GM19372 (cell line): ENCODE data around the gene MGMT.

Experiments
- ATAC-seq: cut with Tn5 transposase; IDR thresholded peaks from one replicate; pipeline ENCODE4 v1.9.1; 2021; ENCODE audit warnings: mild to moderate bottlenecking, low read depth, moderate library complexity; ENCODE audit not compliant: unreplicated experiment

The MGMT gene

DNA sequence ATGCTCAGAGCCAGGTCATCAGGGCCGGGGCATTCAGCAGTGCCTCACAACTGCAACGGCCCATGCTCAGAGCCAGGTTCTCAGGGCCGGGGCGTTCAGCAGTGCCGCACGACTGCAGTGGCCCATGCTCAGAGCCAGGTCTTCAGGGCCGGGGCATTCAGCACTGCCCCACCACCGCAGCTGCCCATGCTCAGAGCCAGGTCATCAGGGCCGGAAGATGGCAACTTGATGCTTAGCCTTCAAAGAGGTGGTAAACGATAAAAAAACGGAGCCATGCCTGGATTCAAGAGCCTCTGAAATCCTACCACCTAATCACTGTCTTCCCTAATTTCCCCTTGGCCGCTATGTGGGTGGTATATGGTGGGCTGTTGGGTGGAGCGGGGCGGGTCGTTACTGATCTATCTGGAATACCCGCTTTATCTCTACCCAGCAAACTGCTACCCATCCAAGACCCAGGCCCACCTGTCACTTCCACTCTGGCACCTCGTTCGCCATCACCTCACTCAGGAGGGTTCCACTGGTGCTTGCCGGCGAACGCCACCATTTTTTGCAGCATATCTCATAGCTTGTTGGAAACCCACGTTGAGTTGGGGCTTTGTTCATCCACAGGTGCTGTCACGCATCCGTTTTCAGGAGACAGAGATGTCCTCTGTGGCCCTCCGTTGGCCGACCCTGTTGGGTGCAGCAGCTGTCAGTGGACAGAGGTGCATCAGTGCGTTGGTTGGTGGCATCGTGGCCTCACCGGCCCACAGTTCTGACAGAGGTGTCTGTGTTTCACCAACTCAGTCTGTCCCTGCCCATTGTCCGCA is 275.9 kb downstream of the MGMT start:
- no peak for ATAC-seq

DNA sequence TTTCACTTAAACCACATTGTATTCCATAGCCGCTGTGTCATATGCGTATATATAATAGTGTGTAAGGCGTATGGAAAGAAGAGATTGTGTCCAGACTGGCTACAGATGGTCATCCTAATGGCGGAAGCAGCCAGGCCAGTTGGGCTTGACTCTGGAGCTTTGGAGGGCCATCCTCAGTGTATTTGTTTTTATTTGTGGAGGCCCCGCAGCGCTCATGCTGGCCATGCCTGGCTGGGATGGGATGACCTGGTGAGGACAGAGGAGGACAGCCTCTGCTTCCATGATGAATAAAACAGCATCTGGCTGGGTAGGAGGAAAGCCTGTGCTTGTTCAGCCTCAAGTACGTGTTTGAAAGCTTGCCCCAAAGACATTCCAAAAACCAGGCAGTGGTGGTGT is 276.7 kb downstream of the MGMT start:
- ATAC-seq = no peak

DNA sequence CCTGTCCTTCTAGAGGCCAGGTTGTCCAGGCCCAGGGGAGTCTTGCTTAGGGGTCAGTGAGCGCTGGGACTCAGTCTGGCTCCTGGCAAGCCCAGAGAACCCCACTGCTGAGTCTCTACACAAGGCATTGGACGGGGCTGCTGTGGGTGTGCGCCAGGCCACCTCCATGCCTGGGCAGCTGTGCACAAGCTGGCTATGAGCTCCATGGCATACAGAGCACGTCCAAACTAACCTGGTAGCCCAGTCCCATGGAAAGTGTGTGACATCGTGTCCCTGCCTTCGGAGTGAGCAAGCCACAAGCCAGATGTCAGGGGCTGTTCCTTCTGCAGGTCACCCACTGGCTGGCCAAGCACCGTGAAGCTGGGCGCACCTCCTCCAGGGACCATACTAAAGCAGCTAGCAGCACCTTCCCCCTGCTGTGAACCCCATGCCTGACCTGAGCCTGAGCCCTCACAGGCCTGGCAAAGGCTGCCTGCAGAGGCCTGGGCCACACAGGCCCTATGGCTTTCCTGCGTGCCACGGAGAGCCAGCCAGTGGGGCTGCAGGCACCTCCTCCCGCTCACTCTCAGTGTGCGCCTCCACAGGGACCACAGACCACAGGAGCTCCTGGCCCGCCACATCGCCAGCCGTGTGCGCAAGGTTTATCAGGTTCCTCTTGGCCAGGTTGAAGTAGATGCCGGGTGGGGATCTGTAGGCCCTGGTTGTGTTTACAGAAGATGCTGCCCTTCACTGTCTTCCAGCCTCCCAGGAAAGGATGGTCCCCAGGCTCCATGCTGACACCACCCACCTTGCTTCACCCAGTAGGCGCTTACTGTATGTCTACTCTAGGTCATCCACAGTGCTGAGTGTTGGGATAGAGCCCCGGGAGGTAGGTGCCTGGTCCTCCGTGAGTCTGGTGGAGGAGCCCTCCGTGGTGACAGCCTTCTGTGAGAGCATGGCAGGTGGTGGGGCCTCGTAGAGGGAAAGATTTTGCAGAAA is 277.4 kb downstream of the MGMT start:
- no peak for ATAC-seq

DNA sequence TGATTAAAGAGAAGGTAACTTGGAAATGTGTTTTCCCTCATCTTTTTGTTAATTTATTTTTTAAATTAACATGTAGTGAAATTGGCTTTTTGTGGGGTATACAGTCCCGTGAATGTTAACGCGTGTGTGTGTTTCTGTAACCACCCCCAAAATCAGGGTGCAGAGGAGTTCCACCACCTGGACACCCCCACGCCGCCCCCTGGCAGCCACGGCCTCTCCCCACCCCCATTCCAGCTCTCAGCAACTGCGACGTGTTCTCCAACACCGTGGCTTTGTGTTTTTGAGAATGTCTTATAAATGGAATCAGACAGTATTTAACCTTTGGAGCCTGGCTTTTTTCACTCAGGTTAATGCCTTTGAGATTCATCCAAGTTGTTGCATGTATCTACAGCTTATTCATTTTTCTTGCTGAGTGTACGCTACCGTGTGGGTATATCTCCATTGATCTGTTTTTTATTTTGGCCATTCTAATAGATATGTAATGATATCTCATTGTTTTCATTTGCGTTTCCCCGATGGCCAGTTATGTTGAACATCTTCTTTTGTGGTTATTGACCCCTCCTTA is 278.2 kb downstream of the MGMT start:
- ATAC-seq = no peak

DNA sequence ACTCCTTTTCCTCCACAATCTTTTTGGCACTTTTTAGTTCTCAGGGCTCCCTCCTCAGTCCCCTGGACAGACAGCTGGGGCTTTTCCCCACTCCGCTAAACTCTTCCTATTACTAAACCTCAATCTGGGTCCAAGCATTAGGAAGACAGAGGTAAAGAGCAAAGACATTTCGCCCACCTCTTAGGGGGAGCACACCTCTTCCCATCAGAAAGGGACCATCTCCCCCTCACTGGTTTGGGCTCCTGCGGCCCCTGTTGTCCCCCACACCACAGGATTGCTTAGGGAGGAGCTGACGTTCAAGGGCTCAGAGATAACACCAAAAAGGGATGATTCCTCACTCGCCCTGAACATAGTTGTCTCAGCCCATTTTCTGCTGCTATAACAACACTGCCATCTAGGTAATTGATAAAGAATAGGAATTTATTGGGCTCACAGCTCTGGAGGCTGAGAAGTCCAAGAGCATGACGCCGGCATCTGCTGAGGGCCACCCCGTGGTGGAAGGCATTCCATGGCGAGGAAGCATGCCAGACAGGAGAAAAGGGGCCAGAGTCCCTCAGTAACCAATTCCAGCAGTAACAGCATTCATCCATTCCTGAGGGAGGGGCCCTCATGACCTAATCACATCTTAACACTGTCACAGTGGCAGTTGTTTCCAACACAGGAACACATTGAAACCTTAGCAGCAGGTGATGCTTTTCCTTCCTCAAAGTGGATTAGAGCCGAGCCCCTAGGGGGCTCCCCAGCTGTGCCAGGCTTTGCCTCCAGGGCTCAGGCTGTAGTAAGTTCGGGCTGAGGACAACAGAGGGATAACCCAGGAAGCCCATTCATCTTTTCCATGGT is 287.4 kb downstream of the MGMT start:
- no peak for ATAC-seq

DNA sequence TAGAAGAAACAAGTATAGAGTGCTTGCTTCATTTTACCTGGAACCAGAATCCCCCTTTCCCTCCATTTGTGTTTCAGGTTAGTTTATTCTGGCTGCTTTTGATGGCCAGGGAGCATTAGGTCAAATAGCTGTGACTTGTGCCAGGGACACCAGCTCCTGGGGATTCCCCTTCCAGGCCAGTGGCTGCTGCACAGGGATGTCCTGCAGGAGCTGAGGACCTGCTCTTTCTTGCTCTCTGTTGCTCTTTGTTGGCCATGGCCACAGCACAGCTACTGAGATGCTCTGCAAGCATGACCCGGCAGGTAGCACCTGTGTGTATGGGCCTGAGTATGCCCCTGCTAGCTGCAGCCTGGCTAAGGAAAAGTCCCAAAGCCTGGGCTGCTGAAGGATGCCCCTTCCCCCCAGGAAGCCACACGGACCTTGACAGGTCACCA is 288.1 kb downstream of the MGMT start:
- ATAC-seq = no peak

DNA sequence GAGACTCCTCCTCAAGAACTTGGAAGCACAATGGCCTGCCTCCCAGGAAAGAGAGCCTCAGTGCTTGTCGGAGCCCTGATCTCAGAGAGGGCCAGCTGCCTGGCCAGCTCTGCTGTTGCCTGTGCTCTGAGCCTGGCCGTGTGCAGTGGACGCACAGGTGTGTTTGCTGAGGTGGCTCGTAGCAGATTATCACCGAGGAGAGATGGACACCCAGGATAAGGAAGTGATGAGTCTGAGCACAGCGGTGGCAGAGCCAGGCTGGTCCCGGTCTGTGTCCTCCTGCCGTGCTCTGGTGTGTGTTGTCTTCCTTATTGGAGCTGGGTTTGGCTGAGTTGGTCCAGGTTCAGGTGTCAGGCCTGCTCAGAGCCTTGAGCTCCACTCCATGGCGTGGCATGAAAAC is 288.6 kb downstream of the MGMT start:
- no peak for ATAC-seq

DNA sequence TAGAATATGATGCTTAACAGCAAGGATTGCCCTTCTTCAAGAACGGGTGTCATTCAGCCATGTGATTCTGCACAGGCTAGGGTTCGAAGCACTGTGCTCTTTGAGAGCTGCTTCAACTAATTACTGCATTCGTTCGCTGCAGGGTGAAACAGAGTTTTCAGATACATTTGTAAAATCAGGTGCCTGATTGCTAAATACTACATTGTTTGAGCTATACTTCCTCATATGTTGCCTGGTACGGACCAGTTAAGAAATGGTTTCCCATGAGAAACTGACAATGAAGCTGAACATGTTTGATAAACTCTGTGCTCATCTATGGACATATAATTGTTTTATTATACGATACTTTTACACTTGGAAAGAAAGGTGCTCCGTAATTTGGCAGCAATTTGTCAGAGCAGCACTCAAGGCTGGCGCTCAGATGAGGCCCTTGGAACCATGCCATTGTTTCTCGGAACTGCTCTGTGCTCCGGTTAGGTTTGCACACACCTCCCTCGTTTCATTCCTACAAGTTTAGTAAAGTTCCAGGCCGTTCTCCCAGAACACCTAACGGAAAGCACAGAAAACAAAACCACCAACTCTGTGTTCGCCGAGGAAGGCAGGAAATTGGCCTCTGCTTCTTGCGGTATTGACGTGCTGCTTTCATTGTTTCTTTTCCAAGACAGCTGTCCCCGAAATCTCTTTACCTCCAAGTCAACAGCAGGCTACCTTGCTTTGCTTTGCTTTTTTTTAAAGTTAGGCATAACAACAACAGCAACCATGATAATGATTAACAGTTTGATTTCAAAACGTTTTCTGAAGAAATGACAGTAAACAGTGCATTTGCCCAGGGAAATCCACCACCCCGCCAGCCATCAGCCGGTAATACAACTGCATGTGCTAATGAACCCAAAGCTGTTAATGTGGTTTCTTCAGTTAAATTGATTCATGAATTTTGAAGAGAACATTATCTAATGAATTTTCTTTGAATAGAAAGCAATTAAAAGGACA is 290.2 kb downstream of the MGMT start:
- ATAC-seq = no peak

DNA sequence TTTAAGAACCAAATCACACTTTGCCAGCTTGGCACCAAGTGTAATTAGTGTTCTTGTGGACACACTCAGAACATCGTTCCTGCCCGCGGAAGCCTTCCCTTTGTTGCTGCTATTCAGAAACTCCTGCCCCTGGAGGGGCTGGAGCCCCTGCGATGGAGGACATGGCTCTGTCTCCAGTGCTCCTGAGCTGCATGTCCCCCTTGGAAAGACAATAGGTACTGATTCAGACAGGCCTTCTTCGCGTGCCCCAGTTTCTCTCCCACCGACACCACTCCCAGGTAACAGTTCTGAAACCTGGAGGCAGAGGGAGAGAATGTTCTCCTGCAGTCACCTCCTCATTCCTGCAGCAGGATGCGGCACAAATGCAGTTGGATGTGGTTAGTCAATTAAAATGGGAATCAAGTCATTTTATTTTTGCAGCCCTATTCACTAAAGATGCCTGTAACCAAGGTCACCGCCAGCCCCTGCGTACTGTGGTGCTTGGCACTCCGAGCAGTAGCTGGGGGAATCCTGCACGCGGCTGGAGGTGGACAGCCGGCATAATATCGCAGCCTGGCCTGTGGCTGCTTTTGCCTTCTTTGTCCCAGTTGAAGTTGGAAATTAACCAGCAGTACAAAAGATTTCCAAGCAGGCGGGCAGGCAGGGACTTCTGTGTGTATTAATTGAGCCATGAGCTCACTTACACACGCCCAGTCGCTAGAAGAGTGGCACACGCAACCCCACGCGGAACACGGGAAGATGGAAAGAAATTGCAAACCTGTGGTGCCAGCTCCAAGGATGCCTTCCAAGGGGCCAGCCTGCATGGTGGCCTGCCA is 291.4 kb downstream of the MGMT start:
- ATAC-seq = no peak

DNA sequence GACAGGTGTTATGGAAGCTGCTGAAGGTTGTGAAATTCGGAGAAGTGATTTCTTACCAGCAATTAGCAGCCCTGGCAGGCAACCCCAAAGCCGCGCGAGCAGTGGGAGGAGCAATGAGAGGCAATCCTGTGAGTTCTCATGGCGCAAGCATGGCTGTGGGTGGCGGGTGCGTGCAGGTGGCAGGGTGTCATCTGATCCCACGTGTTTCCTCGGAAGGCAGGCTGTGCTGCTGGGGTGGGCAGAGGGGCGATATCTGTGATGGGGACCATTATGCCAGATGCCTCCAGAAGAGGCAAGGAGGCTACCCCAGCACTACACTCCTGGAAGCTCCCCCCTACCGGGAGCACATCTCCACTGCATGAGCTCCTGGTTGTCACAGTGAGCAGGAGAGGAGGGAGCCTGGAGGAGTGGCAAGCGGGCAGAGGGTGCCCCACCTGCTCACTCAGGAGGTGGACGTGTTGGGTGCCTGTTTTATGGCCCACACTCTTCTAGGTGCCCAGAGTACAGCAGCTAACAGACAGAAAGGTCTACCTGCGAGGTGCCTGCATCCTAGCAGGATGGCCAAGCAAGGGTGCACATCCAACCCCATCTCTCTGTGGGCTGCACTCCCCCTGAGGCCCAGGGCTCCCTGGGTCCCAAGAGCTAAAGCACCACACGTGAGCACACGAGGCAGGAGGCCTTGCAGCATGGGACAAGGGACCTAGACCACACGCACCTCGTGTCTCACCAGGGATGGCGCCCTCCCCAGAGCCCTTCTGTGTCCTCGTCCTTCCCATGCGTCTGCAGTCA is 292.4 kb downstream of the MGMT start:
- ATAC-seq = no peak

DNA sequence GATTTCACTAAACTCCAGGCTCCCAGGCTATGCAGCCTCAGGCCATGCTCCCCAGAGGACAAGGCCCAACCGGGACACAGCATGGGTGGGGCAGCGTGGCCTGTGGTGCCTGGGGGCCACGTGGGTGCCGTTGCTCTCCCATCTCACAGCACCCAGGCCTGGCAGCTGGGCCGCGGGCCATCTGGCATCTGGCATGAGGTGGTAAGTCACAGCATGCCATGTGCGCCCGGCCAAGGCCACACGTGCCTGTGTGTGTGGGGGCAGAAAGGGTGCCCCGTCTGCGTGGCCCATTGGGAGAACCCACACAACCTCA is 292.9 kb downstream of the MGMT start:
- no peak for ATAC-seq

DNA sequence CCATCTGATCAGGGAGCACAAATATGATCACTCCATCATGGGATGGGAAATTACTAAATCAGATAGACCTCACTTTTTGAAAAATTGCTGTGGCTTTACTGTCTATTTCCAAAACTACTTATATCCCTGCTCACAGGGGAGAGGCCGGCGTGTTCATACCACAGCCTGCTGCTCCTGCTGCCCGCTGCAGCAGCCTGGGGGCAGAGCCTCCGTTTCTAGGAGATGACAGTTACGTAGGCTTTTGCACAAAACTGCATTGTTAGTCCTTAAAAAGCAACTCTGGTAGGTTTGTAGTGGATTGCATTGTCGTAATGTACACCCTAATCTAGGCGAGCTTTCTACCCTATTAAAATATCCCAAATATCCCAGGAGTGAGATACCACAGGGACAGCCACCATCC is 293.4 kb downstream of the MGMT start:
- ATAC-seq = no peak

DNA sequence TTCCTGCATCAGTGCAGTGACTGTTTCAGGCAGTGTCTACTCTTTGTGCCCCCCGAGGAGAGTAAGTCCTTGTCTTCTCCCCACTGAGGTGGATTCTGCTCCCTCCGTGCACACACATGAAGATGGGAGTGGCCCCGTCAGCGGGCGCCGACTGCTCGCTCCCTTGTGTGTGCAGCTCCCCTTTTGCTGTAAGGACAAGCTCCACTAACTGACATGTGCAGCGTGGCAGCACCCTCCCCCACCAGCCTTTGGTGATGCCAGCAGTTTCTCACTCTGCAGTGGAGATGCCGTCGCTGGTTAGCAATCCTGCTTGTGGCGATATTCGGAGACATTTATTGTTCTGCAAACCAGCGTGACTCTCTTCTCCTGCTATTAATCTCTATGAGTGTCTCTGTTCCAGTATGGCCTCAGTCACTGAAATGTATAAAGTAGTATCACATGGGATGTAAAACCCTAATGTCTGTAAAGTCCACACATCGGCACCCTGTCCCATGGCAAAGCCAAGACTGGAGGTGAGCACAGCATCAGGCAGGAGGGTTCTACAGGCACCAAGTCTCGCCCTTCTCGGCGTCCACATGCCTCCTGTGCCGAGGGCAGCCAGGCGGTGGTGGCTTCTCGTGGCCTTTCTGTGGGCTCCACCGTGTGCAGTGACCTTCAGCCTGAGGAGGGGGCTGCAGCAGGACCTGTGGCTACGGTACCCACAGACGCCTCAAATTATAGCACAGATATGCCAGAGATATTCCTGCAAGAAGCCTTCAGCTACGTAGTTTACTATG is 294.3 kb downstream of the MGMT start:
- no peak for ATAC-seq

DNA sequence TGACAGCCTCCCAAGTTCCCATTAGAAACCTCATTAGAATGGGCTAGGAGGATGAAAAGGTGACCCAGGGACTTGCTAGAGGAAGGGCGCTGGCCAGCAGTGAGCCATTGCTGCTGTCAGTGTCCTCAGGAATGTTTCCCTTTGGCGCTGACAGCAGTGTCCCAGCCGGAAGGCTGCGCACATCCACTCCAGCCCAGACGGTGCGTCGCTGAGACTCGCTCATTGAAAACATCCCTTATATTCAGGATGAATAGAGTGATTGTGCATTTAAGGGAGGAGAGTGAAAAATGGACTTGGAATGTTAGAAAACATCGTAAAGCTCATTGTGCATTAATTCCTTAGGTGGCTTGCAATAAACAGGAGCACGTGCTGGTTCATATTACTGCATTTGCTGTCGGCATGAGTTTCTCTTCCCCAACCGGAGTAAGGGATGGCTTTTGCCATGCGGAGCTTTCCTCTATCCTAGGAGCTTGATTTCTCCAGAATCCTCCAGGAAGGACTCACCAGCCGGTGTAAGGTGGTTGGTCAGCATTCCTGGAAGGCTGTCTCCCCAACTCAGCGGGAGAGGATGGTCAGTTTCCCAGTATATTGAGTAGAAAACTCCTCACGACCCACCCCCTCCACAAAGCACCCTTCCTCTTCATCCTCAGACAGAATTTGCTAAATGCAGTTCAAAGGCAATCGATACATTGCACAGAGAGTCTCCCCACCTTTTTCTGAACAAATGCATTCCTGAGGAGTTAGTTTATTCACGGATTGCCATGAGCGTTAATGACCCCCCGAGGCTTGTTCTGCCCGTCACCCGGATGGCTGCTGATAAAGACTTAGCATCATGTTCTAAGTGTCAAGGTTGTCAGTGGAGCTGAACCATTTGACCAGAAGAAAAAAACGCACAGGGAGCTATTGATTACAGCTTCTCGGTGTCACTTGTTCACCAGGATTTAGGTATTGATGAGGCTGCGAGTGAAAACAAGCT is 295.2 kb downstream of the MGMT start:
- ATAC-seq = no peak

DNA sequence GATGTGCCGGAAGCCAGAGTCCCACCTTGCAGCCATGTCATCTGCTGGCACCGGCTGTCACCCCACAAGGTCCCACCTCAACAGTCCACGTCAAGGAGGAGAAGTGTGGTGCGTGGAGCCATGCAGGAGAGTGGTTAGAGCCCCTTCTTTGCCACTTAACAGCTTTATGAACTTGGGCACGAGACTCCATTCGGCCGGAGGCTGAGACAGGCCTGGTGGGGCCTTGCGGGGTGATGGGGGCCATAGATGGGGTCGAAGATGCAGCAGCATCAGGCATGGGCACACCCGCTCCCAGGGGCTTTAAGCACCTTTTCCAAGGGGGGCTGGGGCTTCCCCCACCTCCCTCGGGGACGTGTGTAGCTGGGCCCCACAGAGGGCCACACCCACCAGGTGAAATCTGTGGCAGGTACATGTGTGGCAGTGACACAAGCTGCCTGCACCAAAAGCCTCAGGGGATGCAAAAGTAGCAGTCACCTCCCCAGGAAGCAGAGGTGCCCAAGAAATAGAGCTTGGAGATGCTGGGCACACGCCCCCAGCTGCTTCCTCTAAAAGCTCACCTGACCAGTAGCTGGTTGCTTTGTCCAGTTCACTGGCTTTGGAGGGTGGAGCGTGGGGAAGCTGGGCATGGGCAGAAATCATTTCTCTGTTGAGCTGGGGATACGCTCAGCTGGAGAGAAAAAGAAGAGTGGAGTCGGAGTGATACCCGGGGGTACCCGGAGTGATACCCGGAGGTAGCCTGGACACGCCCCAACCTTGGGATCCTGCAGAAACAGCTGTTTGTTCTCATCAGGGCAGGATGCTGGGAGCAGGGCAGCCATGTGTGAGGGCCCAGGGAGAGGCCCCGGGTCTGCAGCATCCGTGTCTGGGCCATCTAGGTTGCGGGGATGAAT is 297.2 kb downstream of the MGMT start:
- no peak for ATAC-seq
